ENCODE results near the gene ERLIN1. TPM values are rescaled to one million over a fixed set of nuclear protein-coding genes. Genes with fewer than 3 reads are reported as not detected.

ERLIN1 gene
- total and polyA plus RNA-seq, 7 donors, result 7.4 to 28.4 (median 10.9) TPM

GRCh38 chr10:100162696-100163095 is 23.1 kb downstream of the ERLIN1 start:
- Histone ChIP-seq H3K9me3 (no peaks in the 10 kb centered on the region), H3K36me3 (peaks cover 0 to 30% (median 0%) of the 10 kb centered on the region in 4 donors), H3K4me3 (no peak overlapping the region), H3K27me3 (no peaks in the 10 kb centered on the region), H3K27ac (no peak overlapping the region), H3K4me1 (no peaks in the 10 kb centered on the region)
- WGBS, 2 donors, result 94 to 96% methylated on average over 3 of the region's 3 CpGs
- no peak for DNase-seq
- intact Hi-C loops (cut with DNase I), result no loop called here
- TF ChIP-seq POLR2A (IDR thresholded peaks at IDR 0.05) (no peak), EP300 (IDR thresholded peaks at IDR 0.05) (no peak), POLR2AphosphoS5 (IDR thresholded peaks at IDR 0.05) (no peak)
- TF ChIP-seq, protein P1, sequence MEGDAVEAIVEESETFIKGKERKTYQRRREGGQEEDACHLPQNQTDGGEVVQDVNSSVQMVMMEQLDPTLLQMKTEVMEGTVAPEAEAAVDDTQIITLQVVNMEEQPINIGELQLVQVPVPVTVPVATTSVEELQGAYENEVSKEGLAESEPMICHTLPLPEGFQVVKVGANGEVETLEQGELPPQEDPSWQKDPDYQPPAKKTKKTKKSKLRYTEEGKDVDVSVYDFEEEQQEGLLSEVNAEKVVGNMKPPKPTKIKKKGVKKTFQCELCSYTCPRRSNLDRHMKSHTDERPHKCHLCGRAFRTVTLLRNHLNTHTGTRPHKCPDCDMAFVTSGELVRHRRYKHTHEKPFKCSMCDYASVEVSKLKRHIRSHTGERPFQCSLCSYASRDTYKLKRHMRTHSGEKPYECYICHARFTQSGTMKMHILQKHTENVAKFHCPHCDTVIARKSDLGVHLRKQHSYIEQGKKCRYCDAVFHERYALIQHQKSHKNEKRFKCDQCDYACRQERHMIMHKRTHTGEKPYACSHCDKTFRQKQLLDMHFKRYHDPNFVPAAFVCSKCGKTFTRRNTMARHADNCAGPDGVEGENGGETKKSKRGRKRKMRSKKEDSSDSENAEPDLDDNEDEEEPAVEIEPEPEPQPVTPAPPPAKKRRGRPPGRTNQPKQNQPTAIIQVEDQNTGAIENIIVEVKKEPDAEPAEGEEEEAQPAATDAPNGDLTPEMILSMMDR (IDR thresholded peaks at IDR 0.05), result no peak

DNA sequence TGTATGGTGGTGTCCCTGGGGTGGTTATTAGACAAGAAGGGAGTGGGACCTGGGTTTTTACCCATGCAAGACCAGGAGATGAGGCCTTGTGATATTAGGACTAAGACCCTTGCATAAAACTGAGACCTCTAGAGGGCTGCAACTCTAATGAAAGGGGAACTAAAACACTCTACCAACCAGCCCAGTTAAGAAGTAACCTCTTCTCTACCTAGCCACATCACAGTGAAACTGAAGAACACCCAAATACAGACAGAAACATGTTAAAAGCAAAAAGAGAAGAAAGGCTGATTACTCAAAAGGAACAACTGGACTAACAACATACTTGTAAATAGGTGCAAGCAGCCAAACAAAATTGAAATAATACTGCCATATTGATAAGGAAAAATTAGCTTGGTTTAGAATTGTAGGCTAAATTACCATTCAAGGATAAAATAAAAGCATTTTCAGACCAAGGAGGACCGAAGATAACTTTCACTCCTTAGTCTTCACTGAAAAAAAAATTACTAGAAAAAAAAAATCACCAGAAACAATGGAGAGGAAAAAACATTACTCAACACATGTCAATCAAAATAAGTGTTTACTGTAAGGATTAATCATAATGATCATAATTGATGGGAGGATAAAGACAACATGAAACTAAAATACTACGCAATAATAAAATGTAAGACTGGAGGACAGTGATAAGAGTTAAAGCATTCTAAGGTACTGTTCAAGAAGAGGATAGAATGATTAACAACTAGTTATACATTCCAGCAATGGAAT is 27.6 kb downstream of the ERLIN1 start:
- H3K4me1 ChIP-seq, result no peaks in the 10 kb centered on the region
- intact Hi-C loops (cut with DNase I), result no loop called here
- no peak overlapping the region for H3K4me3 ChIP-seq
- H3K36me3 ChIP-seq, result peaks cover 0 to 57% (median 14%) of the 10 kb centered on the region in 4 donors
- no peak overlapping the region for H3K27ac ChIP-seq
- TF ChIP-seq POLR2A (IDR thresholded peaks at IDR 0.05) (no peak), POLR2AphosphoS5 (IDR thresholded peaks at IDR 0.05) (no peak), EP300 (IDR thresholded peaks at IDR 0.05) (no peak)
- TF ChIP-seq, protein P1 (IDR thresholded peaks at IDR 0.05), result no peak
- H3K9me3 ChIP-seq, result peaks cover 0 to 2% (median 0%) of the 10 kb centered on the region in 4 donors
- no peaks in the 10 kb centered on the region for H3K27me3 ChIP-seq
- 94 to 96% methylated on average over 2 of the region's 2 CpGs for WGBS, 2 donors
- no peak for DNase-seq

- H3K4me3 ChIP-seq, result no peak overlapping the region
- peaks cover 0 to 57% (median 22%) of the 10 kb centered on the region in 4 donors for H3K36me3 ChIP-seq
- TF ChIP-seq, protein P1 (IDR thresholded peaks at IDR 0.05), result no peak
- TF ChIP-seq EP300 (IDR thresholded peaks at IDR 0.05) (no peak), POLR2A (IDR thresholded peaks at IDR 0.05) (no peak), POLR2AphosphoS5 (IDR thresholded peaks at IDR 0.05) (no peak)
- peaks cover 0 to 2% (median 0%) of the 10 kb centered on the region in 4 donors for H3K9me3 ChIP-seq
- H3K27me3 ChIP-seq, result no peaks in the 10 kb centered on the region
- intact Hi-C loops (cut with DNase I), result no loop called here
- H3K4me1 ChIP-seq, result no peaks in the 10 kb centered on the region
- no peak overlapping the region for H3K27ac ChIP-seq
- no peak for DNase-seq
These were observed 28.7 kb downstream of the ERLIN1 start for GRCh38 chr10:100157156-100157555.

GRCh38 chr10:100155936-100156335 is 29.9 kb downstream of the ERLIN1 start:
- Histone ChIP-seq H3K9me3 (peaks cover 0 to 2% (median 0%) of the 10 kb centered on the region in 4 donors), H3K4me3 (no peak overlapping the region), H3K27me3 (no peaks in the 10 kb centered on the region), H3K27ac (no peak overlapping the region), H3K36me3 (peaks cover 0 to 58% (median 34%) of the 10 kb centered on the region in 4 donors), H3K4me1 (no peaks in the 10 kb centered on the region)
- WGBS, 2 donors, result 94% methylated on average over 5 of the region's 5 CpGs
- intact Hi-C loops (cut with DNase I), result no loop called here
- DNase-seq, result no peak
- no peak for TF ChIP-seq POLR2A (IDR thresholded peaks at IDR 0.05)
- no peak for TF ChIP-seq POLR2AphosphoS5 (IDR thresholded peaks at IDR 0.05)
- TF ChIP-seq EP300 (IDR thresholded peaks at IDR 0.05), result no peak
- TF ChIP-seq, protein P1 (IDR thresholded peaks at IDR 0.05), result no peak
